Vagina (tissue), 2 donors: Measurements from ENCODE around the gene CRTC3.

Source experiments
- POLR2AphosphoS5 ChIP-seq, 2 donors: sonication (generic); formaldehyde crosslinking; IDR thresholded peaks; one replicate each; pipeline ENCODE4 v1.9.0; 2017; ENCODE audit warnings: antibody characterized with exemption in 2 of 2, mild to moderate bottlenecking in 2 of 2, low read depth in 1 of 2; ENCODE audit not compliant: insufficient read depth in 1 of 2
- TF ChIP-seq, protein P1 (sequence below), 3 experiments: fragments of 450-650 bp in 2 of 3; fragments of 200-600 bp in 1 of 3; sonication (generic) in 1 of 3; IDR thresholded peaks; one replicate each; pipeline ENCODE4 v1.5.1; 2017 to 2019; ENCODE audit warnings: antibody characterized with exemption in 3 of 3, mild to moderate bottlenecking in 2 of 3, moderate library complexity in 2 of 3

- TF ChIP-seq, protein P1, sequence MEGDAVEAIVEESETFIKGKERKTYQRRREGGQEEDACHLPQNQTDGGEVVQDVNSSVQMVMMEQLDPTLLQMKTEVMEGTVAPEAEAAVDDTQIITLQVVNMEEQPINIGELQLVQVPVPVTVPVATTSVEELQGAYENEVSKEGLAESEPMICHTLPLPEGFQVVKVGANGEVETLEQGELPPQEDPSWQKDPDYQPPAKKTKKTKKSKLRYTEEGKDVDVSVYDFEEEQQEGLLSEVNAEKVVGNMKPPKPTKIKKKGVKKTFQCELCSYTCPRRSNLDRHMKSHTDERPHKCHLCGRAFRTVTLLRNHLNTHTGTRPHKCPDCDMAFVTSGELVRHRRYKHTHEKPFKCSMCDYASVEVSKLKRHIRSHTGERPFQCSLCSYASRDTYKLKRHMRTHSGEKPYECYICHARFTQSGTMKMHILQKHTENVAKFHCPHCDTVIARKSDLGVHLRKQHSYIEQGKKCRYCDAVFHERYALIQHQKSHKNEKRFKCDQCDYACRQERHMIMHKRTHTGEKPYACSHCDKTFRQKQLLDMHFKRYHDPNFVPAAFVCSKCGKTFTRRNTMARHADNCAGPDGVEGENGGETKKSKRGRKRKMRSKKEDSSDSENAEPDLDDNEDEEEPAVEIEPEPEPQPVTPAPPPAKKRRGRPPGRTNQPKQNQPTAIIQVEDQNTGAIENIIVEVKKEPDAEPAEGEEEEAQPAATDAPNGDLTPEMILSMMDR (IDR thresholded peaks at IDR 0.05) = no peak
- no peak for TF ChIP-seq POLR2AphosphoS5 (IDR thresholded peaks at IDR 0.05; ENCODE audit: insufficient read depth in 1 of 2, low read depth in 1 of 2)
Measured at GRCh38 chr15:90512981-90513380, 16.7 kb upstream of the CRTC3 start.
